GM21381 (cell line): ENCODE data around the gene MLXIPL.
A peak's percentile ranks its signal among the peaks of the same experiment; 100 is the strongest.
"Not testable (repeated sequence)": the region's sequence is repeated elsewhere in the genome, so short reads cannot be mapped to it uniquely, and the experiment has no call there.

Experiments
- ATAC-seq: cut with Tn5 transposase; IDR thresholded peaks from one replicate; pipeline ENCODE4 v1.9.1; 2021; ENCODE audit warnings: mild to moderate bottlenecking, moderate library complexity; ENCODE audit not compliant: unreplicated experiment

MLXIPL gene

GRCh38 chr7:73623798-73624668 lies at the start of gene MLXIPL:
Gene MLXIPL (minus strand): TSS chr7:73624522. CDS start chr7:73624492, 30 bp downstream.
- no peak for ATAC-seq

GRCh38 chr7:73671857-73672445 lies 47.6 kb upstream of the MLXIPL start:
- ATAC-seq = no peak

GRCh38 chr7:73671322-73671661 lies 47.0 kb upstream of the MLXIPL start:
- no peak for ATAC-seq

GRCh38 chr7:73669858-73670385 lies 45.6 kb upstream of the MLXIPL start:
- ATAC-seq = no peak

GRCh38 chr7:73669288-73669701 lies 45.0 kb upstream of the MLXIPL start:
- no peak for ATAC-seq

- no peak for ATAC-seq
Observed at GRCh38 chr7:73668886-73669230, 44.5 kb upstream of the MLXIPL start.

GRCh38 chr7:73668103-73668885 lies 44.0 kb upstream of the MLXIPL start:
- no peak for ATAC-seq

GRCh38 chr7:73667344-73668102 lies 43.2 kb upstream of the MLXIPL start, which contains the start of gene VPS37D:
Gene VPS37D (plus strand): TSS chr7:73667831. CDS start chr7:73667959, 128 bp downstream.
- peak; percentile 91 for ATAC-seq

GRCh38 chr7:73663033-73663432 lies 38.7 kb upstream of the MLXIPL start:
- no peak for ATAC-seq

GRCh38 chr7:73660594-73660993 lies 36.3 kb upstream of the MLXIPL start:
- ATAC-seq = not testable (repeated sequence)

- ATAC-seq = no peak
Observed at GRCh38 chr7:73659983-73660382, 35.7 kb upstream of the MLXIPL start.

- not testable (repeated sequence) for ATAC-seq
Observed at GRCh38 chr7:73655309-73655708, 31.0 kb upstream of the MLXIPL start.

GRCh38 chr7:73652541-73652949 lies 28.2 kb upstream of the MLXIPL start:
- no peak for ATAC-seq

- no peak for ATAC-seq
Observed at GRCh38 chr7:73650524-73650923, 26.2 kb upstream of the MLXIPL start.

- ATAC-seq = no peak
Observed at GRCh38 chr7:73649576-73649975, 25.3 kb upstream of the MLXIPL start.

- no peak for ATAC-seq
Observed at GRCh38 chr7:73648593-73649332, 24.4 kb upstream of the MLXIPL start.

GRCh38 chr7:73647725-73648592 lies 23.6 kb upstream of the MLXIPL start:
- no peak for ATAC-seq

- ATAC-seq = no peak
Observed at GRCh38 chr7:73646785-73647724, 22.7 kb upstream of the MLXIPL start.
